Tibial nerve (tissue), 3 donors: ENCODE measurements around the gene MEF2A.

Experiments
- POLR2A ChIP-seq, 2 donors: fragments of 450-650 bp; IDR thresholded peaks; one replicate each; pipeline ENCODE4 v1.6.1; 2017; ENCODE audit warnings: antibody characterized with exemption in 2 of 2, mild to moderate bottlenecking in 2 of 2, moderate library complexity in 2 of 2
- TF ChIP-seq, protein P1 (sequence below), 5 experiments: fragments of 200-600 bp in 3 of 5; fragments of 450-650 bp in 2 of 5; sonication (generic) in 3 of 5; IDR thresholded peaks; one replicate each; pipeline ENCODE4 v1.5.1; 2016 to 2019; ENCODE audit warnings: antibody characterized with exemption in 5 of 5, mild to moderate bottlenecking in 3 of 5, moderate library complexity in 2 of 5

DNA sequence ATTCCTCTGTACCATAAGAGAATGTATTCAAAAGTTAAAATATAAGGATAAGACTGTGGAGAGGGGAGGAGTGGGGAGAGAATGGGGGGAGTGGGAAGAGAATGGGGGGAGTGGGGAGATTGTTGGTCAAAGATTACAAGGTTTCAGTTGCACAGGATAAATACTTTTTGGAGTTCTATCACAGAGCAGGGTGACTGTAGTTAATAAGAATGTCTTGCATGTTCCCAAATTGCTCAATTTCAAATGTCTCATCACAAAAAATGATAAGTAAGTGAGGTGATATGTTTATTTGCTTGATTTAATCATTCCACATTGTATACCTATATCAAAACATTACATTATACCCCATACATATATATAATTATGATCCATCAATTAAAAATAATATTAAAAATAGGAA is 23.0 kb upstream of the MEF2A start:
- TF ChIP-seq, protein P1, sequence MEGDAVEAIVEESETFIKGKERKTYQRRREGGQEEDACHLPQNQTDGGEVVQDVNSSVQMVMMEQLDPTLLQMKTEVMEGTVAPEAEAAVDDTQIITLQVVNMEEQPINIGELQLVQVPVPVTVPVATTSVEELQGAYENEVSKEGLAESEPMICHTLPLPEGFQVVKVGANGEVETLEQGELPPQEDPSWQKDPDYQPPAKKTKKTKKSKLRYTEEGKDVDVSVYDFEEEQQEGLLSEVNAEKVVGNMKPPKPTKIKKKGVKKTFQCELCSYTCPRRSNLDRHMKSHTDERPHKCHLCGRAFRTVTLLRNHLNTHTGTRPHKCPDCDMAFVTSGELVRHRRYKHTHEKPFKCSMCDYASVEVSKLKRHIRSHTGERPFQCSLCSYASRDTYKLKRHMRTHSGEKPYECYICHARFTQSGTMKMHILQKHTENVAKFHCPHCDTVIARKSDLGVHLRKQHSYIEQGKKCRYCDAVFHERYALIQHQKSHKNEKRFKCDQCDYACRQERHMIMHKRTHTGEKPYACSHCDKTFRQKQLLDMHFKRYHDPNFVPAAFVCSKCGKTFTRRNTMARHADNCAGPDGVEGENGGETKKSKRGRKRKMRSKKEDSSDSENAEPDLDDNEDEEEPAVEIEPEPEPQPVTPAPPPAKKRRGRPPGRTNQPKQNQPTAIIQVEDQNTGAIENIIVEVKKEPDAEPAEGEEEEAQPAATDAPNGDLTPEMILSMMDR (IDR thresholded peaks at IDR 0.05): no peak
- no peak for TF ChIP-seq POLR2A (IDR thresholded peaks at IDR 0.05)
